Measurements from ENCODE around the gene KCNIP2.
A peak's percentile ranks its signal among the peaks of the same experiment; 100 is the strongest.

Gene KCNIP2

GRCh38 chr10:101780818-101781654, 62.6 kb downstream of the KCNIP2 start:
- H3K27ac ChIP-seq: peak overlapping the region; percentile 70
- no peak for TF ChIP-seq ZFX (IDR thresholded peaks at IDR 0.05; ENCODE audit: borderline replicate concordance)
- peak; percentile 97 for TF ChIP-seq CTCF (IDR thresholded peaks at IDR 0.05)

GRCh38 chr10:101780187-101780817, 63.3 kb downstream of the KCNIP2 start:
- peak overlapping the region; percentile 70 for H3K27ac ChIP-seq
- TF ChIP-seq CTCF (IDR thresholded peaks at IDR 0.05) (peak; percentile 3), ZFX (IDR thresholded peaks at IDR 0.05; ENCODE audit: borderline replicate concordance) (no peak)

- H3K27ac ChIP-seq: no peak overlapping the region
- no peak for TF ChIP-seq ZFX (IDR thresholded peaks at IDR 0.05; ENCODE audit: borderline replicate concordance)
- peak; percentile 94 for TF ChIP-seq CTCF (IDR thresholded peaks at IDR 0.05)
Measured at GRCh38 chr10:101779544-101780186, 63.9 kb downstream of the KCNIP2 start.

GRCh38 chr10:101778781-101779543, 64.6 kb downstream of the KCNIP2 start:
- H3K27ac ChIP-seq: no peak overlapping the region
- TF ChIP-seq CTCF (IDR thresholded peaks at IDR 0.05): no peak
- no peak for TF ChIP-seq ZFX (IDR thresholded peaks at IDR 0.05; ENCODE audit: borderline replicate concordance)

- TF ChIP-seq CTCF (IDR thresholded peaks at IDR 0.05) (no peak), ZFX (IDR thresholded peaks at IDR 0.05; ENCODE audit: borderline replicate concordance) (no peak)
- no peak overlapping the region for H3K27ac ChIP-seq
Measured at GRCh38 chr10:101778151-101778780, 65.3 kb downstream of the KCNIP2 start.

DNA sequence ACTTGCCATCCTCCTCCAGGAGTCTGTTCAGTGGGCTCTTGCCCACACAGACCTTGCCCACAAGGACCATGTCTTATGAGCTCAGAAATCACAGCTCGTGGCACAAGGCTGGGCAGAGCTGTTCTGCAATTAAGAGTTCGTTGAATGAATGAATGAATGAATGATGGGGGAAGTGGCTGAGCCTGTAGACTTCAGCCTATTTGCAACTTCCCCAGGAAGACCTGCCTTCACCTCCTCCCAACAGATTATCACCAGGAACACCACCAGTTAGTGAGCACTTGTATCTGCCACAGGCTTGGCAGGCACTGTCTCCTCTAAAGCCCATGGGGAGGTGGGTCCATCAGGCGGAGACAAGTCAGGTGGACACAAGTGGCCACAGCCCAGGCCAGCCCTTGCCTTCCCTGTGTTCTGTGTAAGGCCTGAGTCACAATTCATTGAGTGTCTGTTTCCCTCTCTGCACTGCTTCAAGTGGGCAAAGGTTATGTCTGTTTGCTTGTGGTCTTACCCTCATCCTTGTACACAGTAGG, 65.9 kb downstream of the KCNIP2 start:
- H3K27ac ChIP-seq: no peak overlapping the region
- TF ChIP-seq ZFX (IDR thresholded peaks at IDR 0.05; ENCODE audit: borderline replicate concordance) (no peak), CTCF (IDR thresholded peaks at IDR 0.05) (no peak)

Measured in 22Rv1 (cell line).